Epidermal melanocyte (primary cell): Measurements from ENCODE around the gene MPRIP.

Experiments used
- DNase-seq: peaks from one replicate; pipeline ENCODE4 v3.0.0; 2011; ENCODE audit warnings: low spot score; ENCODE audit not compliant: insufficient read length

MPRIP gene

DNA sequence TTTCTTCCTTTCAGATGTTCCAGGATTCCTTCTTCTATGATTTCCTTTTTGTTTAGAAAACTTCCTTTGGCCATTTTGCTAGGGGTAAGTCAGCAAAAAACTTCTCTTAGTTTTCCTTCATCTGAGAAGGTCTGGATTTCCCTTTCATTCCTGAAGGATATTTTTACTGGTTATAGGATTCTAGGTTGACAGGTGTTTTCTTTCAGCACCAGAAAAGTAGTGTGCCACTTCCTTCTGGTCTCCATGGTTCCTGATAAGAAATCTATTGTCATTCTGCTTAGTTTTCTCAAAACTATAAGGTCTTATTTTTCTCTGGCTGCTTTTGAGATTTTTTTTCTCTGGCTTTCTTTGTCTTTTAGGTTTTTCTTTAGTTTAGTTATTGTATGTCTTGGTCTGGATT is 27.6 kb downstream of the MPRIP start:
- DNase-seq = no peak

DNA sequence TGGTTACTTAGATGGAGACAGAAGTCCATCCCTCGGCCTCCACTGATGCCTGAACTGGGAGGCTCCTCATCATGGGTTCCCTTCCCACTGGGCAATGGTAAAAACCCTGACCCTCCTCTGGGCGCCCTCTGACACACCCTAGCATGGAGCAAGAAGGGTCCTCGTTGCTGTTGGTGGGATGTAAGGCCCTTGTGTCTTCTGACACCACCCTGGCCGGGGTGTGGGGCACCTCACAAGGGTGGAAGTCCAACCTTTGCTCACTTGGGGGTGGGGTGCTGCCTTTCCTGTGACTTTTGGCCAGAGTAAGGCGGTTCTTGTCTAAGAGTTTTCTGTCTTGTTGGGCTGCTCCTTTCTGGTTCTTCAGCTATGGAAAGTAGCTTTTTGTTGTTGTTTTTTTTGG is 28.7 kb downstream of the MPRIP start:
- DNase-seq = no peak

DNA sequence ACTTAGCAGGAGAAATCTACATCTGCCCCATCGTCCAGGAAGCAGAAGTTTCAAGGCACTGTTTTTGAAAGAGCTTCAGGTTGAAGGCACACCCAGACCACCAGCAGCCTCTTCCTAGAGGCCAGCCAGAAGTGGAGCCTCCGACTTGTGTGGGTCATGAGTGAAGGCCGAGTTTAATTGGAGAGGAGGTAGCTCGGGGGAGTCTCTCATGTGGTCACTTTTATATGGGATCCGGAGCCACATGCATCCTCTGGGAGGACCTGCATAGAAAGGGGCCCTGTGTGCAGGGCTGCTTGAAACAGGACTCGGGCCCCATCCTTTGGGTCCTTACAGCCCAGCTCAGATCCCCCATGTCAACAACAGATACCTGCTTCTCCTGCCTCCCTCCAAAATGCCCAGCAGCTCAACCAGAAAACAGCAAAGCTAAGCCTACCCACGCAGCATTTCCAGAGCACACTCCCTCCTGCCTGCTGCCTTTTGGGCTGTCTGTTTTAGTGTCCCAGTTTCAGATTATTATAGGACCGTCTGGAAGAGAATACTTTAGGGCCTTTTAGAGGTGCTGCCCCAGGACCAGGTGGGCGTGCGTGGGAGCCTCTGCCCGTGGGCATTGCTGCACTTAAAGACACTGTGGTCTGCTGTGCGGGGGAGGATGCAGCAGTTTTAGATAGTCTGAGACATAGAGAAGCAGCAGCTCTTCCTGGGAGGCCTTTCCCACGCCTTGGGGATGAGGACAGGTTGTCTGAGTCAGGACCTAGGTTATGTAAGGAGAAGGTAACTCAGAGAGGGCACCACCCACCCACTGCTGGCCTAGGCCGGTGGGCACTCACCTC is 29.5 kb downstream of the MPRIP start:
- no peak for DNase-seq

DNA sequence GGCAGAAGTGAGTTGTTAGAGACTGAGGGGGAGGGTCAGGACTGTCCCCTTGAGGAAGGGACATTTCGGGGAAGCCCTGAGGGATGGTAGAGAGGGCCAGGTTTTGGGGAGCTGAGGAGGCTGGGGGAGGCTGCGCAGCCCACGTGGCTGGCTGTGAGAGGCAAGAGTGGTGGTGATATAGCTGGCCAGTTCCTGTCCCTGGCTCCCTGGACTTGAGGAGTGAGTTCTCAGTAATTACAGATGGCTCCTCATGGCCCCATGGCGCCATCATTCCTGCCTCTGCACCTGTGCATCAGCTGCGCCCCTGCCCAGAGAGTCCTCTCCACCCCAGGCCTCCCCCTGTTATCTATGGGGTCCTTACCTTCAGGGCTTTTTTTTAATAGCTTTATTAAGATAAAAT is 30.3 kb downstream of the MPRIP start:
- no peak for DNase-seq

DNA sequence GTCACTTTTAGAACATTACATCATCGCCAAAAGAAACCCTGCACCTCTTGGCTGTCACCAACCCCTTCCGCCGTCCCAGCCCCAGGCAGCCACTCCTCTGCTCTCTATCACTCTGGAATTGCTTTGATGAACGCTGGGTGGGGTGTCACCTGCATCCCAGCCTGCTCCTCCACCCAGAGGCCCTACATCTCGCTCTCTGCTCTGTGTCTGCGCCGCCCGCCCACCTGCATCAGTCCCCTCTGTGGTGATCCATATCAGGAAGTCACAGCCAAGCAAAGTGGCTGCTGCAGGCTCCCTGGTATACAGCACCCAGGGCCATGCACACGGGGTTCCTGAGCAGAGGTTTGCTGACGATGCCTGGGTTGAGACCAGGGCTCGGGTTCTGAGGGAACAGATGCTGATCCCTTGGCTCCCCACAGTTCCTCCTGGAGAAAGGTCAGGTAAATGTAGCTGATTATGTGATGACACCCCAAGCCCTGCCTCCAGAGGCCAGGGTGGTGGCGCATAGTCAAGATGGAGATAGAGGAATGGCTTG is 30.8 kb downstream of the MPRIP start:
- DNase-seq = no peak

DNA sequence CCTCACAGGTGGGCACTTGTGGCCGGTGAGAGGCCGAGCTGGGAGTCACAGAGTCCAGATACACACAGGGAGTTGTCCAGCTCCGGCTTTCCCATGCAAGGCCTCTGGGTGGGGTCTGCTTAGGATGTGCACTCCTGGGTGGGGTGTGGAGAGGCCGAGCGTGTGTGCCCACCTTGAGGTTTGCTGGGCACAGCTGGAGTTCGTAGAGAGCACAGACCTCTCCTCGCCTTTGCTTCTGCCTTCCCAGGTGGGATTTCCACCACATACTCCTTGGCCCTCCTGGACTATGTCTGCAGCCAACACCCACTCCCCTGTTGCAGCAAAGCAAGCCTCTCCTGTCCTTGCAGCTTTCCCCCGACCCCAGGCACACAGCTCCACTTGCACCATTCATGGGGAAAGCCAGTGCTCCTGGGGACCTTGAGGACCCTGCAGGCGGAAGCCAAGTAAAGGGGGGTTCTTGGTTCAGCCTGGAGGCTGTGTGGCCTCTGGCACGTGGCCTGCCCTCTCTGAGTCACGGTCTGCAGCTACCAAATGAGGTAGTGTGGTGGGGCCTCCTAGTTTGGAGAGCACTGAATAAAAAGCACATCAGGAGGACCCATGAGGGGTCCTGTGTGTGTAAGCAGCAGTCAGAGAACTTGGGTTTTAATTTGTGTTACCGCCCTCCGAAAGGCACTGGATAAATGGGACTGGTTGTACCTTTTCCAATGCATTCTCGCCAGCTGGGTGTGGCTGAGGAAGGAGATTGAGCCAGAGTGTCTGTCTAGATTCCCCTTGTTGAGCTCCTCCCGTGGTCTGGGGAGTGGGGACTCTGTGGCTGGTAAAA is 31.5 kb downstream of the MPRIP start:
- DNase-seq = no peak

DNA sequence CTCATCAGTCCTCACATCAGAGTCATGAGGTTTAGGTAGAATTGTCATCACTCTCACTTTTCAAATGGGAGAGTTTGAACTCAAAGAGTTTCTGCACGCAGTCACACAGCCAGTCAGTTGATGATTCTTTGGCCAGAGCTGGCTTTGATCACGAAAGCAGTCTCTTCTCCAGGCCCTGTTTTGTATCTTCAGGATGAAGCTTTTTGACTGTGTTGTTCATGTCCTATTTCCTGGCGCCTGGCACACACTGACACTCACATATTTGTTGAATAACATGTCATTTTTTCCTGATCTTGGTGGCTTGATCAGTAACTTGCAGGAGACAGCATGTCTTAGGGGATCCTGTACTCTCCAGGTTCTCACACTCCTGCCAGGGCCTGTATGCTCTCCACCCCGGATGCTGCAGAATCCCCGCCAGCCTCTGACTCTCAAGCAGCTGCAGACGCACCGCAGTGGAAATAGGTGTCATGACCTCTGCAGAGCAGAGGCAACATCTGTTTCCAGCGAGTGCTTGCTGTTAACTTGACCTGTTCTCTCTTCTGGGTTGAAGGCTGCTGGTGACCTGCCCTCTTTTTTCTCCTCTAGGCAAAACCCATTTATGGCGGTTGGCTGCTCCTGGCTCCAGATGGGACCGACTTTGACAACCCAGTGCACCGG is 33.0 kb downstream of the MPRIP start:
- DNase-seq = no peak

DNA sequence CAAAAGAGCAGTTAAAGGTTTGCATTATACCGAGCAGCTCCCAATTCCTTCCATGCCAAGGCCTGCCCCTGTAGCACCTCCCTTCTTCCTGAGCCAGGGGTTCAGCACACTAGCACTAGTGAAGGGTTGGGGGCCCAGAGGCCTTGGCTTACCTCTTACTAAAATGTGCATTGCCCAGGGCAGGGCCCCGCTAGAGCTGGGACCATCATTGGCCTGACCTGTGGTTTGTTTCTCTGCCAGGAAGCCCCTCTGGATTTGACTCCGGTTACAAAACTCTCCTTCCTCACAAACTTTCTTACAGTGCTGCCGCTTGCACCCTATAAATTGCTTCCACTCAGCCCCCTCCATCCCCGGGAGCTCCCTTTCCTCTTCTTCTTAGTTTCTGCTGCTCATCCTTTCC is 33.8 kb downstream of the MPRIP start:
- no peak for DNase-seq

DNA sequence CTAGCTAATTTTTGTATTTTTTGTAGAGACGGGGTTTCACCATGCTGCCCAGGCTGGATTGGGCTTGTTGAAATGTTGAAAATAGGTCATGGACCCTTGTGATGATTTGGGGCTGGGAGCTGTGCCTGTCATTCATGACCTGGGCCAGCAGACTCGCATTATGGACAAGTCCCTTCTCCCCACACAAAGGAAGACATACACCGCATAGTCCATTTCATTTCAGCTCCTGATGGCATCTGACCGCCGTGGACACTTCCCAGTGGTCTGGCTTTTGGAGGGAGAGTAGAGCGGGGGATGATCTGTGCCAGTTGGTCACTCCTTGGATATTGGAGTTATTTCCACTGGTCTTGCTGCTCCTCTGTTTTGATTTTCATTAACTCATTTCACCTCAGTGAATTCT is 34.8 kb downstream of the MPRIP start:
- DNase-seq = no peak

DNA sequence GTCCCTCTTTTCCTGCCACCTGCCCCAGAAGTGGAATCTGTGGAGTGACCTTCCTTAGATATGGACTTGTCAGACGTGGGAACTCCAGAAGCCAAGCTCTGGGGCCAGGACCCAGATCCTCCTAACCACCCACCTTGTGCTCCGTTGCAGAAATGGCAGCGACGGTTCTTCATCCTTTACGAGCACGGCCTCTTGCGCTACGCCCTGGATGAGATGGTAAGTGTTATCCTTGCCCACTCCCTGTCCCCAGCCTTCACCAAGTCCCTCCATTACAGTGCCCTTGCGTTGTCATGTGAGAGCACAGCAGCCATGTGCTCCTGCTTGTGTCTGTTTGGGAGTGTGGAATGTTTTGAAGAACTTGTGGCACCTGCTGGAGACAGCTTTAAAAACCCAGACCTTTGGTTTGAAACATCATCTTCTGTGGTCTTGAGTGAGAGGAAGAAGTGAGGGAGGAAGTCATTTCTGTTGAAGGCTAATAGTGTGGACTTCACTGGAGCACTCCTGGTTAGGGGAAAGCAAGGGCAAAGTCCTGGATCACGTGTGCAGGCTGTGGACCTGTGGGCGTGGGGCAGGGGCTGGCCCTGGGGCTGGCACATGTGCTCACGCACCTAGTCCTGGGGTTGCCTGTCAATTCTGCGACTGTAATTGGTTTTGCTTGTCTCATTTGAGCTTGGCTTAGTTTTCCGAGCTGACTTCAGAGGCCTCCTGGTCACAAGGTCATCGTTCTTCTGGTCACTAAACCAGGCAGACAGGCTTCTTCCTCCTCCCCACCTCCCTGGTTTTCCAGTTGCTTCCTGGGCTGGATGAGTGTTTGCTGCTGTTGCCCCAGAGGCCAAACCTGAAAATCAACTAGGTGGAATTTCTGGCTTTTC is 35.8 kb downstream of the MPRIP start:
- DNase-seq = no peak

DNA sequence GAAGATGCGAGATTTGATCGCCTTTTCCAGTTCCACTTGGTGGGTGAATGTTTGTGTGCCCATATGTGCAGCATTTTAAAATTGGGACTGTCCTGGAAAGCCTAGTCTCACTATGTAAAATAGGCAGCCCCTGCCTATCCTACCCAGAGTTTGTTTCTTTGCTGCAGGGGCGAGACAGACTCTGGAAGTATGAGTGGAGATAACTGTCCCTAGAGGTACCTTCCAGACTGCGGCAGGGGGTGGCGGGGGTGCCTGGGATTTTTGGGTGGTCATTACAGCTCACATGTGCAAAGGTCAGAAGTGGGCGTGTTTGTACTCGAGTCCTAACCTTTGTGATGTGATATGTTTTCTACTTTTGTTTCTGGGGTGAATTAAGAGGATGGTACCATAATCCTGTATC is 36.6 kb downstream of the MPRIP start:
- DNase-seq = no peak

DNA sequence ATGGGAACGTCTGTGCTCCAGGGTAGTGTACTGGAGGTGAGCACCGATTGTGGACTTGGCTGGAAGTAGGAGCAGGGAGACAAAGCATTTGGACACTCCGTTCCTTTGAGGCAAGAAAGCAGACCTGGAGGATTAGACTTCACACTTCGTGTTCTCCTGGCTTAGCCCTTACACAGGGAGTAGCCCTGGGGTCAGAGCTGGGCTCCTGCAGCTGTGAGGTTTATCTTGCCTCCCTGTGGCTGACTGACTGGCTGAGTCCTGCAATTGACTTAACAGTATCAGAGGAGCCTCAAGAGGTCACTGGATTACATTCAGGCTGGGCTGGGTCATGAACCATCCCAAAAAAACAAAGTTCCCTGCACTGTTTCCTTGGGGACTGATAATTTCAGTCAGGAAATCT is 37.1 kb downstream of the MPRIP start:
- DNase-seq = no peak

DNA sequence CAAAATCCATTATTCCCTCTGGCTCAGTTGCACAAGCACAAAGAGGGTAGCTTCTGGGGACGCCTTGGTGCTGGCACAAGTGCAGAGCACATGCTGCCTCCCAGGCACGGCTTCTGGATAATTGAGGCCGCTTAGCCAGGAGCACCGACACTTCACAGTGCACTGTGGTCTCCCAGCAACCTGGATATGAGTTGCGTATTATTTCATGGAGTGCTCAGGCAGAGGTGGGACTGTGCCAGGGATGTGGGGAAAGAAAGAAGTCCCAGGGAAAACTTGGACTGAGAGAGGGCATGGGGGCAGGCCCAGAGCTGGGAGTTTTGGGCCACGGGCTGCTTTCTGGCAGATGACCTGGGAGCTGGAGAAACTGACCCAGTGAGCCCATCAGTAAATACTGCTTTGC is 37.5 kb downstream of the MPRIP start:
- no peak for DNase-seq

DNA sequence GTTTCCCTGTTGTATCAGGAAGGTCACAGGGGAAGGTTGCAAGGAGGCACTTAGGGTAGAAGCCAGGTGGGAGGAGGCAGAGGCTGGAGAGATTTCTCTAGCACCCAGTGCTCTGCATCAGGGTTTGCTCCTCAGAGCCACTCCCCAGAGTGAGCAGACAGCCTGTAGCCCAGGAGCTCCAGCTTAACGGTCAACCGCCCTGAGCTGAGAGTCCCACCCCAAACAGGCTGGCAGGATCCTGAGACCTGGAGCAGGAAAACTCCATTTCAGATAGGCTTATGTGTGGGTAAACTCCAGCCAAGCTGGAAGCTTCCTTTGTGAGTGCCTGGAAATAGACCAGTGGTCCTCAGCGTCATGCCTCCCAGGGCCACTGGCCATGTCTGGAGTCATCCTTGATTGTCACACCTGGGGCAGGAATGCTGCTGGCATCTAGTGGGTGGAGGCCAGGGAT is 37.9 kb downstream of the MPRIP start:
- no peak for DNase-seq

DNA sequence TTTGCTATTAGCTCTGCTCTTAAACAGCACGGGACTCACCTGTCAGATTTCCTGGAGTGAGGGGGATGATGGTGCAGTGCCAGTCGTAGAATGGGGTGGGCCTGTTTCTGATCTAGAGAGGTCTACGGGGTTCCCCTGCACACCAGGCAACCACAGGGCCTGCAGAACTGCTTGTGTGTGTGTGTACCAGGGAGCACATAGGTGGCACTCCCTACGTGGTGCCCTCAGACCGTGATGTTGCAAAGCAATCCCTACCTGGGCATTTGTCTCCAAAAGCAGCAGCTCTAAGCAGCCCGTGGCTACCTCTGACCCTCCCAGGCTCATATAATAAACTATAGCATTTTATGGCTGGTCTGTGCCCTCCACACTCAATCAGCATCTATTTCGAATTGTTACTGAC is 38.5 kb downstream of the MPRIP start:
- no peak for DNase-seq

DNA sequence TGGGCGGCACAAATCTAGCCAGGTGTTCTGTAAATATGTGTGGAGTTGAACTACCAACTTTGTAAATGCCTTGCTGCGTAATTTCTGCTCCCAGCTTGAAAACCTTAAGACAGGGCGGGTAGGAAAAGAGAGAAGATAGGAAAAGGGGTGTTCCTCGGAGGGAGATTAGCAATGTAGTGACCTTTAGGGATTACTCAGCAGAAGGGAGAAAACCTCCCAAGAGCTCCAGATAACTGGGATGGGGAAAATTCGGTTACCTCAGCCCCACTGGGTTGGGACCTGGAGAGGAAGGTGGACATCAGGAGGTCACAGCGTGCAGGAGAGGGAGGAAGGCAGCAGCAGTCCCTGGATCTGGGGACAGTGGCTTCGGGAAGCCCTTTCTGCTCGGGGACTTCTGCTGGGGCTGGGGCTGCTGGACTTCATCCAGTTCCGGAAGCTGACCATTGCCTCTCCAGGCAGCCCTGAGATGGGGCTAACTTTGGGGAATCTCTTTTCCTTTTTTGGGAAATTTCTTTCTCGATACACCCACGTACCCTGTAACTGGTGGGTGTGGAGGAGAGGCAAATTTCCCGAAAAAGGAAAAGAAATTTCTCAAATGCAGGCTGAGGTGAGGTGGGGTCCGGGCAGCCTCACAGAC is 39.2 kb downstream of the MPRIP start:
- DNase-seq = no peak

DNA sequence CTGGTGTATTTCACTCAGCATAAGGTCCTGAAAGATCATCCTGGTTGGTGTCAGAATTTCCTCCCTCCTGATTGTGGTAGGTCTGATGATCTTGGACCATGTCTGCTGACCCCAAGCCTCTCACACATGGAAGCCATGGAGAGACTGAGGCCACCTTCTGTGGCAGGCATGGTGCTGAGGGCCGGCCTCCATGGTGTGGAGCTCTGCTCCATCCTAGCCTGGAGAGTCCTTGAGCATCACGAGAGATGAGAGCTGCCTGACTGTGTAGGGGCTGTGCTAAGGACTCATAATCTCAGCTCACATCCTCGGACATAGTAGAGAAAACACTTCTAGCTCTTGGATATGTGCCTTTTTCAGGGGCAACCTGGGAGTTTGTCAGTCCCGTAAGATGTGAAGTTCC is 40.6 kb downstream of the MPRIP start:
- DNase-seq = no peak

DNA sequence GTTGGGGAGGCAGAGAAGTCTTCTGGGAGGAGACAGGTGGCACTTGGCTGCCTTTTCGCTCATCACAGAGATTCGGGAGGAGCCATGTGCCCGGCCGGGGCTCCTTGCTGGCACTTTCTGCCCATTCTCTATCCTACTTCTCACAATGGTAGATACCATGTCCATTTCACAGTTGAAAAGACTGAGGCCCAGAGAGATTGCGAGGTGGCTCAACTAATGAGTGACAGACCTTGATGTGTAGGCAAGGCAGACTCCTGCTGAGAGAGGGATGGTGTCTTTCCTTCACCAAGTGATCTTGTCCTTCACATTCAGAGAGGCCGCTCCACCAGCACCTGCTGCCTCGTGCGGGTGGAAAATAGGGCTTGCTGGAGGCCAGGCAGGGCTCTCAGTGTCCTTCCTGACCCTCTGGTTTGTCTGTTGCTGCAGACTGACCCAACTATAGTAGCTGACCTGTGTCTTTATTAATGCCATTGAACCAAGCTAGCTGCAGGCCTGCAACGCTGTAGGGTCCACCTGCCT is 42.1 kb downstream of the MPRIP start:
- DNase-seq = no peak

DNA sequence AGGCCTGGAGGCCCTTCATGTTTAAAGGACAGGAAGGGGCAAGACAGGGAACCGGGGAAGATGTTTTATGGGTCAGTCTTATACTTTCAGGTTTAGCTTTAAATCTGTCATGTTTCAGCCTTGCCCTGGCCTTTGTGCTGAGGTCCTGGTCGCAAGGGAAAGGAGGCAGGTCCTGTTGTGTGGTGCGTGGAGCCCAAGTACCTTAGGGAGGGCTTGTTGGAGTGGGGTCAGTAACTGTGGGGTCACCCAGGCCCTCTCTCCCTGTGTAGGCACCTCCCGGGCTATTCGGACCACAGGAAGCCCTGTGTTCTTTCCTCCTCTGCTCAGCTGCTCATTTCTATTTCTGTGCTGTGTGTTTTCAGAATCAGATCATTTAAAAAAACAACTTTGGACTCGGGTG is 42.7 kb downstream of the MPRIP start:
- DNase-seq = no peak

DNA sequence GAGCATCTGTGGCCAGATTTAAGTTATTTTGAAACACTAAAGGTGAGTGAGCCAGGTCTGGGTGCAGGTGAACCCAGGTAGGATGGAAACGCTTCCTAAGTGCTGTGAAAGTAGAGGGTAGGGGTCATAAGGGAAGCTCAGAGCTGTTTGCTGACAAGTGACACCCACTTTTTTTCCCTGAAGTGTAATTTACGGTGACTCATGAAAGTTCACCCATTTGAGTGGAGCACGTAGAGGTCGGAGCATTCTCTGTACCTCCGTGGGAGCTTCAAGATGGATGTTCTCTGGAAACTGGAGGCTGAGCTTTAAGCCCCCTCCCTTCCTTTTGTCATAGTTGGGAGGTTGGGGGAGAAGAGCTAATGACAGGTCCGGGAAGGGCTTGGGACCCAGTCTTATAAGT is 44.3 kb downstream of the MPRIP start:
- DNase-seq = no peak
